NCI-H1048 (cell line): ENCODE results near the gene CAPZA3.
"Not testable (repeated sequence)": the region's sequence is repeated elsewhere in the genome, so short reads cannot be mapped to it uniquely, and the experiment has no call there.

Experiments used
- DNase-seq: peaks from one replicate; lab custom pipeline; 2025; lab: John Stamatoyannopoulos, UW

Gene CAPZA3

GRCh38 chr12:18737819-18738218, at the start of gene CAPZA3, which contains the start of gene PLCZ1:
Gene CAPZA3, plus strand, starts transcription at chr12:18738119. Its CDS starts 150 bp downstream, at chr12:18738269.
Gene PLCZ1, minus strand, starts transcription at chr12:18738012. Its CDS starts 641 bp downstream, at chr12:18737371.
- no peak for DNase-seq

GRCh38 chr12:18689771-18690170, 48.1 kb upstream of the CAPZA3 start:
- no peak for DNase-seq

DNA sequence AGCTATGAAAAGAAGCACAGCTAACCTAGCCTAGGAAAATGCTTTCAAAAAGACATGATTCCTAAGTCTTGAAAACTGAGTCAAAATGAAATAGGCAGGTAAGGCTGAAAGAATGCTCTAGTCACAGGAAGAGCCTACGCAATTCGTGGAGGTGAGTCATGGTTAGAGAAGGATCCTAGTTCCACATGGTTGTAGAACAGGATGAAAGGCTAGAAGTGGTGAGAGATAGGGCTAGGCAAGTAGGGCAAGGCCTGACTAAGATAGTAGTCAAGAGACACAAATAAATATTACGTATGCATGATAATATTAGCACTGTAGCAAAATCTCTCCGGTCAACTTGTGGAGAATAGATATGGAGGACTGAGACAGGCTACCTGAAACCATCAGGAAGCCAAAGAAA, 47.3 kb upstream of the CAPZA3 start:
- DNase-seq, result no peak

- DNase-seq, result not testable (repeated sequence)
Observed at GRCh38 chr12:18693986-18694385, 43.9 kb upstream of the CAPZA3 start.

- DNase-seq, result no peak
Observed at GRCh38 chr12:18696971-18697602, 40.8 kb upstream of the CAPZA3 start.

GRCh38 chr12:18700271-18700670, 37.6 kb upstream of the CAPZA3 start:
- DNase-seq, result no peak

DNA sequence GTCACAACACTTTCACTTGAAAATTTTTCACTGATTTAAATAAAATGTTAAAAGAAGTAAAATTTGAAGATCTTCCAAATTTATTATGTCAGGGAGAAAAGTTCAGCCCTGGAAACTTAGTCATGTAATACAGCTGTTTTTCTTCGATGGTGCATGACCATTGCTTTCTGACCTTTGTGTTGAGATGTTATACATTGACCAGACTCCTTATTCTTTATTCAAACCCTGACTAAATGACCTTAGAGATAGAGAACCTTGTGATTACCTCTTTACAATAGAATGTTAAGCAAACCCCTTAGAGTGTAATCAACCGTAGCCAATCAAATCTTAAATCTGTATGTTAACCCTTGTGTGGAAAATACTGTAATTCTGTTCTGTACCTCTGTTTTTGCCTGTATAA, 34.6 kb upstream of the CAPZA3 start:
- no peak for DNase-seq

DNA sequence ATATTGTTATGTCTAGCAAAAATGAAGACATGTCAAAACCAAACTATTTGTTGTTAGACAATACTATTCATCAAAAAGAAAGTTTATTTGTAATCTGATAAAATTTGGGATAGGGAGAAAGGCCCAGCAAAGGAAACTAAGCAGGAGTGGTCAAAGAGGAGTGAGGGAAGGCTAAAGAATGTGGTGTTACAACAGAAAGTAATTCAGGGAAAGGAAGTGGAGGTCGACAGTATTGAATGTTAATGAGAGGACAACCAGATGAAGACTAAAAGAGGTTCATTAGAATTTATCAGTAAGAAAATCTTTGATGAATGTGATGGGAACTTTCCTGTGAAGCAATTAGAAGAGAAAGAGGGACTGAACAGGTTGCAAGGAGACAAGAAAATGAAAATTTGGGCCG, 34.0 kb upstream of the CAPZA3 start:
- no peak for DNase-seq

GRCh38 chr12:18706798-18707197, 31.1 kb upstream of the CAPZA3 start:
- no peak for DNase-seq

GRCh38 chr12:18716236-18716635, 21.7 kb upstream of the CAPZA3 start:
- no peak for DNase-seq

GRCh38 chr12:18718462-18718861, 19.5 kb upstream of the CAPZA3 start:
- DNase-seq, result no peak

DNA sequence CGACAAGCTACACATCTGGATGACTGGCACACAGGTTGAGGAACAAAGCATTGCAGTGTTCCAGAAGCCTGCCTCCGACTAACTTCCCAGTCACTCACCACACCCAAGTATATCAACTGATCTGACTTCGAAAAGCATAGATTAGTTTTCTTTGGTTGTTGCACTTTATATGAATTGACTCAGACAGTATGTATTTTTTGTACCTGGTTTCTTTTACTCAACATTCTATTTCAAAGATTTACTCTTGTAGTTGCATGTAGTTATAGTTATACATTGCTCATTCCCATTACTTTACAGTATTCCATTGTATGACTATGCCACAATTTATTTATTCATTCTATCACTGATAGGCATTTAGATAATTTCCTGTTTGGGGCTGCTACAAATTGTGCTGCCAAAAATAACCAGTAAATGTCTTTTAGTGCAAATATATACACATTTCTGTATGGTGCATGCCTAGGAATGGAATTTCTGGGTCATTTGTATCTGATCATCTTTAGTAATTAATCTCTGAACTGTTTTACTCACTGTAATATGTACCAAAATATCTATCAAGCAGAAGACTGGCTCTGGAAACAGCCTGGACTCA, 17.9 kb upstream of the CAPZA3 start:
- DNase-seq, result no peak

- no peak for DNase-seq
Observed at GRCh38 chr12:18720690-18721089, 17.2 kb upstream of the CAPZA3 start.

GRCh38 chr12:18721452-18721851, 16.5 kb upstream of the CAPZA3 start:
- no peak for DNase-seq

DNA sequence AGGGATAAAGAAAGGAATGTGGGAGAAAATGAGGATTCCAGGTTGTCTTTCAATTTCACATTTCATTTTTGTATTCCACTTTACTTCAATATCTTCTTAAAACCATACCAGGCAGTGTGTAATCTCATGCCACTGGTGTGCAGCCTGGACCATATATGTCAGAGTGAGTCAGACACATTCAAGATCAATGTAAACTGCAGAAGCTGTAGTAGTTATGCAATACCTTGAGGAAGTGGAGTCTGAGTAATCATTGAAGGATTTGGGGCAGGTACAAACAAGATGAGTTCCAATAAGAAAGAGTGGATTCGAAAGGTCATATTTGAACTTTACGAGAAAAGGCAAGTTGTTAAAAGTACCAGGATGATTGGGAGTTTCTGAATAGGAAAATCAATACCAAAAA, 14.2 kb upstream of the CAPZA3 start:
- no peak for DNase-seq

DNA sequence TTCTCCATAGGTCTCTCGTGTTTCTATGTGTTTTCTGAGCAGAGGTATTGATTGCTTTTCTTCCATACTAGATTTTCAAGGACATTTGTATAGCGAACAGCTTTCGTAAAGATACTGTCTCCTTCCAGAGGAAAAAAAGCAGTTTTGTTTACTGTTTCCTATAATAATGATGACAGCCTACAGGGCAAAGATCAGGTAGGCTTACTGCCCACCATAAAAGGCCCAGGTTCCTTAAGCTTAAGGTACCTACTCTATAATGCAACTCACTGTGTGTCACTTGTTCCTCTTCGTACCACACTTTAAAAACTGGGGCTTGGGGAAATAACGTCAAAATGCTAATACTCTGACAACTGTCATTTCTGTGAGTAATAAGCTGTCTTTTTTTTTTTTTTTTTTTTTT, 6.8 kb upstream of the CAPZA3 start:
- DNase-seq, result no peak

DNA sequence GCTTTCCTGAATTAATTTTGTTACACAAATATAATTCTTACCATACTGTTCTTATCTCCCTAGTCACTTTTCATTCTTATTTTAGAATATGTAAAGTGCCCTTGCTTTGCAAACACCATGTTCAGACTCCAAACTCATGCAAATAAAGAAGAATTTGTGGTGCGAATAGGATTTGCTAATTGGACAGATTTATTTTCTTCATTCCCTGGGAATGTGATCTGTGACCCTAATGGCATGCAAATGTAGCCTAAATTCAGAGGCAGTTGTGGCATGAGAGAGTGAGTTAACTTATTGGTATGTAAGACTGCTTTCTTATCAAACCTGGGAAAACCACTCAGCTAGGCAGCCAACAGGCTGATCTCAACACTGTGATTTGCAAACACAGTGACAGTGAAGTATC, 10.0 kb downstream of the CAPZA3 start:
- DNase-seq, result peak; percentile 28

DNA sequence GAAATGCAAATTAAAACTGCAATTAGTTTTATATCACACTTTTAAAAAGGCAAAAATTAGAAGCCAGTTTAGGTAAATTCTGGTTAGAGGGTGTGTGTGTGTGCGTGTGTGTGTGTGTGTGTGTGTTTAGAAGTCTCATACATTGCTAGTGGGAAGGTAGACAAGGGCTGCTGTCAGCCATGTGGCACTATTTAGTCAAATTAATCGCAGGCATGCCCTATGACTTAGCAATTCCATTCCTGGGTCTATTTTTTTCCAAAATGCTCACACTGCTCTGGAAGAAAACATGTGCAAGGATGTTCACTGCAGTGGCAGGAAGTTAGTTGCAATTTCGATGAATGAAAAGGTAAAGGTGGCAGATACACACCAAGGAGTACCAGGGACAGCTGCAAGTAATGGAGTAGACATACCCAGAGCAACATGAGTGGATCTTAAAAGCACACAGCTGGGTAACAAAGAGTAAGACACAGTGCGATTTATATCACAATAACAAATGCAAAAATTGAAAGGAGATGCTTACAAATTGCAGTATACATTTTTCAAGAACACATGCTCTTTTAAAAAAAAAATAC, 11.6 kb downstream of the CAPZA3 start:
- no peak for DNase-seq

- no peak for DNase-seq
Observed at GRCh38 chr12:18750085-18750484, 12.2 kb downstream of the CAPZA3 start.

DNA sequence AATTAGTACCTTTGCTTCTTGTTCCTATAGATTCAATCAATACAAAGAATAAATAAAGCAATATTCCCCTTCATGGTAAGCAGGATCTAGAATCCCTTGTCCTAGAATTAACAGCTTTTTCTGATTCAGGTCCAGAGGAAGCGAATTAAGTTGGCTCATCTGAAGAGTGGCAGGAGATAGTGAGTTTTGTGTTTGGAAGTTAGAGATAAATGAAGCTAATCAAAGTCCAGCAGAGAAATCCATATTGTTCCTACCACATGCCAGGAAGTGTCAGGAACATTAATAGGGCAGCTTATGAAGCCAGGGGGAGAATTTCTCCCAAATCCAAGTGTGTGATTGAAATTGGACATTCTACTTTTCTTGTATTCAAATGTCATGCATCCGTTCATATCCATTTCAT, 13.9 kb downstream of the CAPZA3 start:
- DNase-seq, result no peak

DNA sequence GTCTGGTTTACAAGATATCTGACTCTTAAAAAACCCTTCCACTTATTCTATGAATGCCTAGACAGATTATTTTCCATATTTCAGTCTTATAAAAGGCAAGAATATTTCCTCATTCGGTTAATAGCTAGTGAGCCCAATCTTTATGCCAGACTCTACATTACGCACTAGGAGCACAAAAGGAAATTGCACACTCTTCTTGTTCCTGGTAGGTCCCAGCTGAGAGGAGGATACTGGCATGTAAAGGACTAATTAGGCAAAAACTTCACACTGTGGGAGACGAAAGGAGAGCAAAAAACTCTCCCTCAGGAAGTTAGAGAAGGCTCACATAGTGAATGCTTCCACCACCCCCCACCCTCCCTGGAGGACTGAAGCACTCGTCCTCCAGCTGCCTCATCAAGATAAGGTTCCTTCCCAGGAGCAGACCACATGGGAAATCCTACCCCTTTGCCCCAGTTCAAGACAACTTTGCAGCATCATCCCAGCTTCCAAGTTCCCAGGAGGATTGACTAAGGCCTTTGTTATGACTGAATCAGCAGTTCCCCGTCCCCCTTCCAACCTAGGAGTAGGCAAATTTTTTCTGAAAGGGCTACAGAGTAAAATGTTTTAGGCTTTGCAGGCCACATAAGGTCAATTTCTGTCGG, 14.5 kb downstream of the CAPZA3 start:
- no peak for DNase-seq

DNA sequence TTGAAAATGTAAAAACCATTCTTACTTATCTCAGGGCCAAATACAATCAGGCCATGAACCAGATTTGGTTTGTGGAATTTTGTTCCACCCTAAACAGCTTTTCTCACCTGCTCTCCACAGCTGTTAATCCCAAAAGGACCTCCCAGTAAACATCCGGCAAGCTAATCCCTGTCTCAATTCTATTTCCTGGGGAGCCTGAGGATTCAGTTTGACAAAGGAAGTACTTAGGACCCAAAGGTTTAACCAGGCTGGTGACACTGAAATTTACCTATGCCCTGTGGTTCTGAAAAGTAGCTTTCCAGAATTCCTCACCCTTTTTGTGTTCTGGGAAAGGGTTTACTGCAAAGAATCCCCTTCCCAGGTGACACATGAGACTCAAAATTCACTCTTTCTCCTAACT, 15.0 kb downstream of the CAPZA3 start:
- no peak for DNase-seq

- no peak for DNase-seq
Observed at GRCh38 chr12:18753481-18754123, 15.7 kb downstream of the CAPZA3 start.
